Measurements from ENCODE around the gene CDC42EP4. TPM values are rescaled to one million over a fixed set of nuclear protein-coding genes. Genes with fewer than 3 reads are reported as not detected.
"Not testable (repeated sequence)": the region's sequence is repeated elsewhere in the genome, so short reads cannot be mapped to it uniquely, and the experiment has no call there.

The CDC42EP4 gene
- total RNA-seq, 1 donor from 2014 or later = 73.7 TPM

DNA sequence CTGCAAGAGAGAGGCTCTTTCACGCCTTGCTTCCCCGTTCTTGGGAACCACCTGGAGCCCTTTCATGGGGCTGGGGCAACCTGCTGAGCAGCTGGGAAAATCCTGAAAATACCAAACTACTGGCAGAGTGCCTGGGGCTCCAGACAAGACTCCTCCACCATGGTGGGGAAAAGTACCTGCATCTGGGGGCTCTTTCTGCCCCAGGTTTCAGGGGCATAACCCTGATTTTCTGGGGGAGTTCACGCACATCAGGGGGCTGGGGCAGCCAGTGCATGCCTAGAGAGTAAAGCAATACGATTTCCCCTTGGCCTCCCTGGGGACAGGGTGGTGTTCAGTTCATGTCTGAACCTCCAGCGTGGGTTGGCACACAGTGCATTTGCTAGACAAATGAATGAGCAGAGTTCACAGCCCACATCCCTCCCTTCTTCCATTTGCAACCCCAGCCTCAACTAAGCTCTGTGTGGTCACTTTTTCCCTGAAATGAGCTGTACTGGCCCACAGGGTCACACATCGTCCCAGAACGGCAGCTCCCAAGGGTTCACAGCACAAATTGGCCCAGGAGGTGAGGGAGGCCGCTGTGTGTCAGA, 5.2 kb upstream of the CDC42EP4 start:
- TF ChIP-seq POLR2AphosphoS5 (IDR thresholded peaks at IDR 0.05; ENCODE audit: insufficient read depth in 1 of 2, low read depth in 1 of 2) (no peak), POLR2A (IDR thresholded peaks at IDR 0.05) (no peak)
- TF ChIP-seq, protein P1, sequence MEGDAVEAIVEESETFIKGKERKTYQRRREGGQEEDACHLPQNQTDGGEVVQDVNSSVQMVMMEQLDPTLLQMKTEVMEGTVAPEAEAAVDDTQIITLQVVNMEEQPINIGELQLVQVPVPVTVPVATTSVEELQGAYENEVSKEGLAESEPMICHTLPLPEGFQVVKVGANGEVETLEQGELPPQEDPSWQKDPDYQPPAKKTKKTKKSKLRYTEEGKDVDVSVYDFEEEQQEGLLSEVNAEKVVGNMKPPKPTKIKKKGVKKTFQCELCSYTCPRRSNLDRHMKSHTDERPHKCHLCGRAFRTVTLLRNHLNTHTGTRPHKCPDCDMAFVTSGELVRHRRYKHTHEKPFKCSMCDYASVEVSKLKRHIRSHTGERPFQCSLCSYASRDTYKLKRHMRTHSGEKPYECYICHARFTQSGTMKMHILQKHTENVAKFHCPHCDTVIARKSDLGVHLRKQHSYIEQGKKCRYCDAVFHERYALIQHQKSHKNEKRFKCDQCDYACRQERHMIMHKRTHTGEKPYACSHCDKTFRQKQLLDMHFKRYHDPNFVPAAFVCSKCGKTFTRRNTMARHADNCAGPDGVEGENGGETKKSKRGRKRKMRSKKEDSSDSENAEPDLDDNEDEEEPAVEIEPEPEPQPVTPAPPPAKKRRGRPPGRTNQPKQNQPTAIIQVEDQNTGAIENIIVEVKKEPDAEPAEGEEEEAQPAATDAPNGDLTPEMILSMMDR (IDR thresholded peaks at IDR 0.05) = no peak
- no peak overlapping the region for H3K27ac ChIP-seq
- no peaks in the 10 kb centered on the region for H3K36me3 ChIP-seq
- intact Hi-C loops (cut with DNase I) = no loop called here
- no peak overlapping the region for H3K4me3 ChIP-seq
- peaks cover 17% of the 10 kb centered on the region for H3K4me1 ChIP-seq
- H3K9me3 ChIP-seq = no peaks in the 10 kb centered on the region
- no peak for DNase-seq (ENCODE audit: extremely low spot score in 2 of 2)
- no peaks in the 10 kb centered on the region for H3K27me3 ChIP-seq

DNA sequence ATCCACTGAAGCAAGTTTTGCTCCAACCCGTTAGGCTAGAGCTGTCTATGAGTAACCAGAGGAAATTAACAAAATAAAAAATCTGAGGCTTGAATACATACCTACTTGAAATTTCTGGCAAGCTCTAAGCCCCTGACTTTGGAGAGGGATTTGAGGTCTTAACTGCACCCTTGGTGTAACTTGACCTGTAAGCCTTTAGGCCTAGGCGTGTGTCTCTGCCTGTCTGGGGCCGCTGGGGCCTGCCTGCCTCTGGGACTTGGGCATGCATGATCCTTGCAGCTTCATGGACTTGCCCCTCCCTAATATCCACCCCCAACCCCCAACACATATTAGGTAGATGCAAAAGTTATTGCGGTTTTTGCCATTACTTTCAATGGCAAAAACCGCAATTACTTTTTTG, 3.7 kb upstream of the CDC42EP4 start:
- TF ChIP-seq, protein P1 (IDR thresholded peaks at IDR 0.05) = no peak
- TF ChIP-seq POLR2AphosphoS5 (IDR thresholded peaks at IDR 0.05; ENCODE audit: insufficient read depth in 1 of 2, low read depth in 1 of 2) = peak in 1 of 2 donors; percentile 35
- Histone ChIP-seq H3K4me3 (no peak overlapping the region), H3K36me3 (no peaks in the 10 kb centered on the region), H3K27me3 (no peaks in the 10 kb centered on the region), H3K4me1 (peaks cover 17% of the 10 kb centered on the region), H3K9me3 (no peaks in the 10 kb centered on the region), H3K27ac (no peak overlapping the region)
- DNase-seq (ENCODE audit: extremely low spot score in 2 of 2) = no peak
- intact Hi-C loops (cut with DNase I) = no loop called here

DNA sequence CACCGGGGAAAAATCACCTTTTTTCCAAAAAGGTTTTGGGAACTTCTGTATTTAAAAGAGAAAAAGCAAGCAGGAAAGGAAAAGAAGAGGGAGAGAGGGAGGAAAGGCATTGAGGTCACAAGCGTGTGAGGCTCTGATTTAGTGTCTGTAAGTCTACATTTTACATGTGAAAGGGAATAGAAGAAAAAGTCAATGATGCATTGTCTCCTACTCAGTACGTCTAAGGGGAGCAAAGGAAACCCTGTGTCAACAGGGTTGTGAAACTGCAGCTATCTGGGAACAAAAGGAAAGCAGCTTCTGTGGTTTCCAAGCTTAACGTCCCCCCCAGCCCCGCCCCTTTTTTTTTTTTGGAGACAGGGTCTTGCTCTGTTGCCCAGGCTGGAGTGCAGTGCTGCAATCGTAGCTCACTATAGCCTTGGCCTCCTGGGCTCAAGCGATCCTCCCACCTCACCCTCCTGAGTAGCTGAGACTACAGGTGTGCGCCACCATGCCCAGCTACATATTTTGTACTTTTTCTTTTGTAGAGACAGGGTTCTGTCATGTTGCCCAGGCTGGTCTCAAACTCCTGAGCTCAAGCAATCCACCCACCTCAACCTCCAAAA, 1.8 kb upstream of the CDC42EP4 start:
- Histone ChIP-seq H3K4me1 (peaks cover 36% of the 10 kb centered on the region), H3K27ac (no peak overlapping the region), H3K9me3 (no peaks in the 10 kb centered on the region), H3K36me3 (no peaks in the 10 kb centered on the region), H3K27me3 (no peaks in the 10 kb centered on the region), H3K4me3 (no peak overlapping the region)
- TF ChIP-seq, protein P1 (IDR thresholded peaks at IDR 0.05) = no peak
- TF ChIP-seq POLR2A (IDR thresholded peaks at IDR 0.05) (no peak), POLR2AphosphoS5 (IDR thresholded peaks at IDR 0.05; ENCODE audit: insufficient read depth in 1 of 2, low read depth in 1 of 2) (no peak)
- DNase-seq (ENCODE audit: extremely low spot score in 2 of 2) = no peak
- intact Hi-C loops (cut with DNase I) = no loop called here

DNA sequence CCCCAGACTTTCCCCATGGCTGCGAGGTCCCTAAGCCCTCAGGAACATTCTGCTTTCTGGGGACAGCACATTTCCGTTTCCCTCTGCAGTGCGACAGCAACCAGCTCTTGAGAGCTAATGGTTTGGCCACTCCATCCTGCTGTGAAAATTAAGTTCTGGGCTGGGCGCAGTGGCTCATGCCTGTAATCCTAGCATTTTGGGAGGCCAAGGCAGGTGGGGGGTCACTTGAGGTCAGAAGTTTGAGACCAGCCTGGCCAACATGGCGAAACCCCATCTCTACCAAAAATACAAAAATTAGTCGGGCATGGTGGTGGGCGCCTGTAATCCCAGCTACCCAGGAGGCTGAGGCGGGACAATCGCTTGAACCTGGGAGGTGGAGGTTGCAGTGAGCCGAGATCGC, 1.1 kb upstream of the CDC42EP4 start:
- intact Hi-C loops (cut with DNase I) = not testable (repeated sequence)
- H3K27ac ChIP-seq = peak overlapping the region; percentile 100

DNA sequence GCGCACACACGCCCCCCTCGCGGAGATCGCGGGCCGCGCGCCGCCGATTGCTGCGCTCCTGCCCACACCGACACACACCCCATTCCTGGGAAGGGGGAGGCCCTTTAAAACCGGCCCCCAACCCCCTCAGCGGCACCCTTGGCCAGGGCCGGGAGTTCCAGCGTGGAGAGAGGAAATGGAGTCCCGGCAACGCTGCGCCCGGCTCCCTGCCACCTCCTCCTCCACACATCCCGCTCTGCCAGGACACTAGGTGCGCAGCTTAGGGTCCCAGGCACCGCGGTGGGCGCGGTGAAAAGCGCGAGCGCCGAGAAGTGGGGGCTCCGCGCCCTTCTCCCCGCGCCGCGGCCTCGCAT, 397 bp downstream of the CDC42EP4 start:
- Histone ChIP-seq H3K9me3 (no peaks in the 10 kb centered on the region), H3K36me3 (no peaks in the 10 kb centered on the region), H3K27ac (peak overlapping the region; percentile 100), H3K4me3 (peak overlapping the region; percentile 98 to 99), H3K27me3 (no peaks in the 10 kb centered on the region), H3K4me1 (peaks cover 45% of the 10 kb centered on the region)
- TF ChIP-seq, protein P1 (IDR thresholded peaks at IDR 0.05) = no peak
- TF ChIP-seq POLR2AphosphoS5 (IDR thresholded peaks at IDR 0.05; ENCODE audit: insufficient read depth in 1 of 2, low read depth in 1 of 2) = no peak
- DNase-seq (ENCODE audit: extremely low spot score in 2 of 2) = no peak
- intact Hi-C loops (cut with DNase I) = loop anchor here (2.0 kb wide), 1 partner anchor 27 kb away; no protein-coding TSS in a partner anchor

More for the DNA sequence above, 1.1 kb upstream of the CDC42EP4 start:
- DNase-seq (ENCODE audit: extremely low spot score in 2 of 2); H3K9me3 ChIP-seq; H3K36me3 ChIP-seq; H3K4me3 ChIP-seq; H3K27me3 ChIP-seq: not testable (repeated sequence)
- H3K4me1 ChIP-seq = peaks cover 43% of the 10 kb centered on the region

Data from vagina (tissue), 2 donors.